OCI-LY1 (cell line): ENCODE data around the gene HIPK3.

Source experiments
- H2AFZ ChIP-seq: fragments of 200-600 bp; sonication (generic), shearing (Covaris generic); 2 replicates; pipeline ENCODE4 v1.6.0; 2014; ENCODE audit warnings: antibody characterized with exemption, mild to moderate bottlenecking, low read length
- H3F3A ChIP-seq: fragments of 200-600 bp; sonication (generic), shearing (Covaris generic); 2 replicates; pipeline ENCODE4 v1.6.0; 2014; ENCODE audit warnings: mild to moderate bottlenecking, antibody characterized with exemption, low read length, moderate library complexity; ENCODE audit not compliant: insufficient read depth
- H3K27ac ChIP-seq: fragments of 200-600 bp; sonication (generic); 2 replicates; pipeline ENCODE4 v1.5.1; 2014; ENCODE audit warnings: low read length, mixed run types, mild to moderate bottlenecking, low read depth; ENCODE audit not compliant: poor library complexity, severe bottlenecking
- H3K27me3 ChIP-seq: fragments of 200-600 bp; sonication (generic); 2 replicates; pipeline ENCODE4 v1.6.0; 2014; ENCODE audit warnings: antibody characterized with exemption, mild to moderate bottlenecking, low read length, moderate library complexity; ENCODE audit not compliant: insufficient read depth
- H3K36me3 ChIP-seq: fragments of 200-600 bp; sonication (generic); 2 replicates; pipeline ENCODE4 v1.6.1; 2014; ENCODE audit warnings: mild to moderate bottlenecking, antibody characterized with exemption, low read length, moderate library complexity, mixed read lengths; ENCODE audit not compliant: insufficient read depth
- H3K4me1 ChIP-seq: fragments of 200-600 bp; sonication (generic); 2 replicates; pipeline ENCODE4 v1.5.1; 2014; ENCODE audit warnings: mild to moderate bottlenecking, low read length, moderate library complexity; ENCODE audit not compliant: insufficient read depth, severe bottlenecking
- H3K4me2 ChIP-seq: fragments of 200-600 bp; sonication (generic), shearing (Covaris generic); 2 replicates; pipeline ENCODE4 v1.6.1; 2014; ENCODE audit warnings: low read length
- H3K4me3 ChIP-seq: fragments of 200-600 bp; sonication (generic); 2 replicates; pipeline ENCODE4 v1.5.1; 2014; ENCODE audit warnings: low read length, low read depth, mild to moderate bottlenecking, mixed read lengths; ENCODE audit not compliant: poor library complexity, severe bottlenecking
- H3K79me2 ChIP-seq: fragments of 200-600 bp; shearing (Covaris generic); 2 replicates; pipeline ENCODE4 v1.6.1; 2016; ENCODE audit warnings: mixed run types, low read length, mixed read lengths; ENCODE audit not compliant: insufficient read depth
- H3K9ac ChIP-seq: fragments of 200-600 bp; sonication (generic), shearing (Covaris generic); 2 replicates; pipeline ENCODE4 v1.6.1; 2014; ENCODE audit warnings: mild to moderate bottlenecking, low read length, mixed read lengths
- H3K9me2 ChIP-seq: fragments of 200-600 bp; sonication (generic), shearing (Covaris generic); 2 replicates; pipeline ENCODE4 v1.6.1; 2014; ENCODE audit warnings: low read depth, mild to moderate bottlenecking, low read length, mixed read lengths
- H3K9me3 ChIP-seq: fragments of 200-600 bp; shearing (Covaris generic); 2 replicates; pipeline ENCODE4 v1.6.1; 2014; ENCODE audit warnings: low read length, mixed read lengths
- H4K20me1 ChIP-seq: fragments of 200-600 bp; sonication (generic), shearing (Covaris generic); 2 replicates; pipeline ENCODE4 v1.6.0; 2016; ENCODE audit warnings: mild to moderate bottlenecking, low read length; ENCODE audit not compliant: insufficient read depth
- EZH2 ChIP-seq: fragments of 200-600 bp; sonication (generic), shearing (Covaris generic); IDR thresholded peaks from 2 replicates; pipeline ENCODE4 v1.8.0; 2017; ENCODE audit warnings: borderline replicate concordance, mixed run types, mild to moderate bottlenecking, antibody characterized with exemption, low read length, moderate library complexity, mixed read lengths
- TF ChIP-seq, protein P1 (sequence below): fragments of 200-600 bp; sonication (generic), shearing (Covaris generic); IDR thresholded peaks from 2 replicates; pipeline ENCODE4 v1.5.1; 2017; ENCODE audit warnings: mild to moderate bottlenecking, antibody characterized with exemption, low read length, moderate library complexity, mixed read lengths

HIPK3 gene

DNA sequence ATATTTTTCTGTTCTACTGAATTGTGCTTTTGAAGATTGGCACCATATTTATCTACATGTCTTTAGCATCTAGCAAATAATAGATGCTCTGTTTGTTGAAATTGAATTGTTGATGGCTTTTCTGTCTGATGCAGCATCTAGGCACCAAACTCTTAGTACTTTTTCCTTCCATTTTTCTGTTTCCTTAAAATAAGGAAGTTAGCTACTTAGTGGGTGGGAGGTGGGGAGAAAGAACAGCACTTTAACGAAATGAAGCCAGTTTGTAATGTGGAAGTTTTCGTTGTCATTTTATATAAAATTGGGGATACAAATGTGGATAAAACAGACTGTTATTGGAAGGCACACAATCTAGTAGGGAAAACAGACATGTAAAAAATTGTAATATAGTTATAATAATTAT is 76.6 kb downstream of the HIPK3 start:
- Histone ChIP-seq H3K36me3 (no peaks in the 10 kb centered on the region; the same call in 1 of the 2 replicates), H3K9ac (no peak overlapping the region), H2AFZ (no peak overlapping the region), H3K9me2 (no peaks in the 10 kb centered on the region), H3K4me1 (no peaks in the 10 kb centered on the region), H3K9me3 (no peaks in the 10 kb centered on the region), H3K27ac (no peak overlapping the region), H3K79me2 (no peaks in the 10 kb centered on the region), H3K4me3 (no peak overlapping the region), H3F3A (no peaks in the 10 kb centered on the region), H4K20me1 (no peaks in the 10 kb centered on the region), H3K4me2 (no peak overlapping the region), H3K27me3 (no peaks in the 10 kb centered on the region)
- no peak for TF ChIP-seq EZH2
- TF ChIP-seq, protein P1, sequence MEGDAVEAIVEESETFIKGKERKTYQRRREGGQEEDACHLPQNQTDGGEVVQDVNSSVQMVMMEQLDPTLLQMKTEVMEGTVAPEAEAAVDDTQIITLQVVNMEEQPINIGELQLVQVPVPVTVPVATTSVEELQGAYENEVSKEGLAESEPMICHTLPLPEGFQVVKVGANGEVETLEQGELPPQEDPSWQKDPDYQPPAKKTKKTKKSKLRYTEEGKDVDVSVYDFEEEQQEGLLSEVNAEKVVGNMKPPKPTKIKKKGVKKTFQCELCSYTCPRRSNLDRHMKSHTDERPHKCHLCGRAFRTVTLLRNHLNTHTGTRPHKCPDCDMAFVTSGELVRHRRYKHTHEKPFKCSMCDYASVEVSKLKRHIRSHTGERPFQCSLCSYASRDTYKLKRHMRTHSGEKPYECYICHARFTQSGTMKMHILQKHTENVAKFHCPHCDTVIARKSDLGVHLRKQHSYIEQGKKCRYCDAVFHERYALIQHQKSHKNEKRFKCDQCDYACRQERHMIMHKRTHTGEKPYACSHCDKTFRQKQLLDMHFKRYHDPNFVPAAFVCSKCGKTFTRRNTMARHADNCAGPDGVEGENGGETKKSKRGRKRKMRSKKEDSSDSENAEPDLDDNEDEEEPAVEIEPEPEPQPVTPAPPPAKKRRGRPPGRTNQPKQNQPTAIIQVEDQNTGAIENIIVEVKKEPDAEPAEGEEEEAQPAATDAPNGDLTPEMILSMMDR: no peak

DNA sequence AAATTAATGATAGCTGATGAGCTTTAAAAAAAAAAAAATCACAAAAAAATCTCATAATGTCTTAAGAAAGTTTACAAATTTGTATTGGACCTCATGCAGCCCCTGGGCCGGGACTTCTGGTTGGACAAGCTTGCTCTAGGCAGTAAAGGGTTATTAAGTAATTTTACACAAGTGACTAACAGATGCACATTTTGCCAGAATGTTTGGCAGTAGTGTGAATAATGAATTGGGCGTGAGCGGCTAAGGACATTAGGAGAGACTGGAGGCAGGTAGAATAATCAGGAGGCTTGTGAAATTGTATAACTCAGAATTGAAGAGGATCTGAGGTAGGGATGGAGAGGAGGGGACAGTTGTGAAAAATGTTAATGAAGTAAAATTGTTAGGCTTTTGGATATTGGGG is 77.4 kb downstream of the HIPK3 start:
- H3K27me3 ChIP-seq: no peaks in the 10 kb centered on the region

DNA sequence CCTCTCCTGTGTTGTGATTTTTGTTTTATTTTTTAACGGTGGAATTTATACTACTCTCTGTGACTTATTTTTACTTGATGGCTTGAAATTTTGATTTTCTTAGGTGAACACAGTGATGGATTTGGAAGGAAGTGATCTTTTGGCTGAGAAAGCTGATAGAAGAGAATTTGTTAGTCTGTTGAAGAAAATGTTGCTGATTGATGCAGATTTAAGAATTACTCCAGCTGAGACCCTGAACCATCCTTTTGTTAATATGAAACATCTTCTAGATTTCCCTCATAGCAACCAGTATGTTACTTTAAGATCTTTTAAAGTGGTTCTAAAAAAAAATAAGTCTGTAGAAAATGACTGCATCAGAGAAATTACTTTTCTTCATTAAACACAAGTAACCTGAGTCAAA is 82.1 kb downstream of the HIPK3 start:
- Histone ChIP-seq H3K4me1 (no peaks in the 10 kb centered on the region), H2AFZ (no peak overlapping the region), H3K27me3 (no peaks in the 10 kb centered on the region), H3F3A (no peaks in the 10 kb centered on the region), H3K27ac (no peak overlapping the region), H3K4me3 (no peak overlapping the region), H3K79me2 (no peaks in the 10 kb centered on the region), H4K20me1 (no peaks in the 10 kb centered on the region), H3K9me3 (no peaks in the 10 kb centered on the region), H3K4me2 (no peak overlapping the region), H3K9me2 (no peaks in the 10 kb centered on the region), H3K36me3 (peaks cover 26% of the 10 kb centered on the region; the same call in 1 of the 2 replicates), H3K9ac (no peak overlapping the region)
- no peak for TF ChIP-seq EZH2
- TF ChIP-seq, protein P1: no peak

More for the DNA sequence above, 77.4 kb downstream of the HIPK3 start:
- H3K36me3 ChIP-seq: peaks cover 3% of the 10 kb centered on the region; the same call in 1 of the 2 replicates
- no peaks in the 10 kb centered on the region for H3K9me2 ChIP-seq
- no peak overlapping the region for H2AFZ ChIP-seq
- TF ChIP-seq, protein P1: no peak
- no peak for TF ChIP-seq EZH2
- no peak overlapping the region for H3K4me2 ChIP-seq
- H3K9ac ChIP-seq: no peak overlapping the region
- no peak overlapping the region for H3K27ac ChIP-seq
- no peaks in the 10 kb centered on the region for H3K4me1 ChIP-seq
- H3K79me2 ChIP-seq: no peaks in the 10 kb centered on the region
- H4K20me1 ChIP-seq: no peaks in the 10 kb centered on the region
- H3K4me3 ChIP-seq: no peak overlapping the region
- H3F3A ChIP-seq: no peaks in the 10 kb centered on the region
- no peaks in the 10 kb centered on the region for H3K9me3 ChIP-seq
